SK-N-SH (cell line): ENCODE results near the gene ZBTB12.
A peak's percentile ranks its signal among the peaks of the same experiment; 100 is the strongest.

ENCODE experiments used
- CTCF ChIP-seq: fragments of 200-600 bp; sonication (generic); IDR thresholded peaks from 2 replicates; pipeline ENCODE4 v1.6.1; 2017; ENCODE audit warnings: antibody characterized with exemption, mild to moderate bottlenecking, moderate library complexity
- EP300 ChIP-seq, 2 experiments: IDR thresholded peaks; 2 replicates each; pipeline versions ENCODE4 v1.4.0 to v1.6.1; 2012; ENCODE audit warnings: borderline replicate concordance in 1 of 2, low read depth in 1 of 2, low read length in 1 of 2
- EZH2phosphoT487 ChIP-seq: fragments of 200-600 bp; sonication (generic); IDR thresholded peaks from 2 replicates; pipeline ENCODE4 v1.6.1; 2017; ENCODE audit warnings: low read depth, mixed run types, mild to moderate bottlenecking, antibody characterized with exemption, moderate library complexity, borderline replicate concordance
- FOSL2 ChIP-seq: IDR thresholded peaks from 2 replicates; pipeline ENCODE4 v1.4.0; 2012; ENCODE audit warnings: low read depth, mild to moderate bottlenecking, moderate library complexity, borderline replicate concordance
- MXI1 ChIP-seq: IDR thresholded peaks from 2 replicates; pipeline ENCODE4 v1.6.1; 2012; ENCODE audit warnings: mild to moderate bottlenecking, low read depth, low read length, improper control_type of control experiment
- POLR2AphosphoS5 ChIP-seq: IDR thresholded peaks from 2 replicates; pipeline ENCODE4 v1.6.1; 2012; ENCODE audit warnings: low read depth, low read length
- RCOR1 ChIP-seq: fragments of 150-350 bp; IDR thresholded peaks from 2 replicates; pipeline ENCODE4 v1.6.1; 2017; ENCODE audit warnings: antibody characterized with exemption, low read length
- REST ChIP-seq: IDR thresholded peaks from 2 replicates; pipeline ENCODE4 v1.6.1; 2012; ENCODE audit warnings: mild to moderate bottlenecking, low read depth, low read length, moderate library complexity
- SIN3A ChIP-seq: IDR thresholded peaks from 2 replicates; pipeline ENCODE4 v1.6.1; 2012; ENCODE audit warnings: low read depth, mild to moderate bottlenecking, low read length, moderate library complexity, borderline replicate concordance
- TF ChIP-seq, protein P1 (sequence below): fragments of 150-350 bp; IDR thresholded peaks from 2 replicates; pipeline ENCODE4 v1.6.1; 2017; ENCODE audit warnings: antibody characterized with exemption, low read length, low read depth, borderline replicate concordance
- TF ChIP-seq, protein P2 (sequence below): IDR thresholded peaks from 2 replicates; pipeline ENCODE4 v1.4.0; 2012; ENCODE audit warnings: low read depth

- no peak for TF ChIP-seq RCOR1
- TF ChIP-seq FOSL2: peak; percentile 56
- no peak for TF ChIP-seq CTCF
- no peak for TF ChIP-seq EP300 (IDR thresholded peaks at IDR 0.05; ENCODE audit: borderline replicate concordance in 1 of 2, low read depth in 1 of 2, low read length in 1 of 2)
- no peak for TF ChIP-seq MXI1
- TF ChIP-seq, protein P1, sequence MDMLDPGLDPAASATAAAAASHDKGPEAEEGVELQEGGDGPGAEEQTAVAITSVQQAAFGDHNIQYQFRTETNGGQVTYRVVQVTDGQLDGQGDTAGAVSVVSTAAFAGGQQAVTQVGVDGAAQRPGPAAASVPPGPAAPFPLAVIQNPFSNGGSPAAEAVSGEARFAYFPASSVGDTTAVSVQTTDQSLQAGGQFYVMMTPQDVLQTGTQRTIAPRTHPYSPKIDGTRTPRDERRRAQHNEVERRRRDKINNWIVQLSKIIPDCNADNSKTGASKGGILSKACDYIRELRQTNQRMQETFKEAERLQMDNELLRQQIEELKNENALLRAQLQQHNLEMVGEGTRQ: no peak
- TF ChIP-seq EZH2phosphoT487: no peak
- TF ChIP-seq, protein P2, sequence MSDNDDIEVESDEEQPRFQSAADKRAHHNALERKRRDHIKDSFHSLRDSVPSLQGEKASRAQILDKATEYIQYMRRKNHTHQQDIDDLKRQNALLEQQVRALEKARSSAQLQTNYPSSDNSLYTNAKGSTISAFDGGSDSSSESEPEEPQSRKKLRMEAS: no peak
- TF ChIP-seq POLR2AphosphoS5: no peak
- TF ChIP-seq REST: no peak
- TF ChIP-seq SIN3A: no peak
These were observed 19.5 kb downstream of the ZBTB12 start for GRCh38 chr6:31882344-31882743.
